HCT116 (cell line): ENCODE data around the gene MBP. TPM values are rescaled to one million over a fixed set of nuclear protein-coding genes. Genes with fewer than 3 reads are reported as not detected.

Source experiments
- ATAC-seq: fragments of 200-7000 bp; cut with Tn5 transposase; 2 replicates; pipeline ENCODE4 v1.9.1; 2020; ENCODE audit warnings: mild to moderate bottlenecking, moderate library complexity
- BruUV-seq: library from RNA; stranded (reverse); fragments of 400-500 nt; replicated peaks from 2 replicates; lab custom pipeline; 2021; lab: Mats Ljungman, UMichigan
- CTCF ChIA-PET: fragments of 300-600 bp; sonication (Branson Sonifier 250); formaldehyde crosslinking; loops from one replicate; lab custom pipeline; 2021; ENCODE audit warnings: antibody characterized with exemption; lab: Charles Lee
- POLR2A ChIA-PET: fragments of 300-600, 350-600 bp; sonication (Branson Sonifier 250); formaldehyde crosslinking; loops from one replicate; lab custom pipeline; 2021; ENCODE audit warnings: antibody characterized with exemption; lab: Charles Lee
- RAD21 ChIA-PET, 2 experiments: fragments of 300-600 bp; sonication (Branson Sonifier 250); formaldehyde crosslinking; loops; one replicate each; lab custom pipeline; 2023; ENCODE audit warnings: low total read pairs in 2 of 2; ENCODE audit not compliant: uncharacterized antibody in 2 of 2, unreplicated experiment in 2 of 2, low non-redundant PET in 1 of 2; lab: Charles Lee
- DNase-seq: peaks from one replicate; pipeline ENCODE4 v3.0.0-alpha.2; 2010; ENCODE audit warnings: low read depth, low spot score
- H2AFZ ChIP-seq: fragments of 200-600 bp; shearing (Covaris generic), sonication (generic); 2 replicates; pipeline ENCODE4 v1.6.1; 2017; ENCODE audit warnings: low read depth, mixed run types, mixed read lengths, antibody characterized with exemption, low read length; ENCODE audit not compliant: poor library complexity, severe bottlenecking
- H3K27ac ChIP-seq: 2 replicates; pipeline ENCODE4 v1.5.1; 2012; ENCODE audit warnings: low read depth, low read length
- H3K27me3 ChIP-seq: fragments of 200-600 bp; sonication (generic); 2 replicates; pipeline ENCODE4 v1.6.1; 2016; ENCODE audit warnings: mixed run types, low read length, mixed read lengths; ENCODE audit not compliant: insufficient read depth
- H3K36me3 ChIP-seq, 2 experiments: fragments of 200-500 bp in 1 of 2; fragments of 200-600 bp in 1 of 2; sonication (Bioruptor generic) in 1 of 2; sonication (generic) in 1 of 2; 2 replicates each; pipeline versions ENCODE4 v1.5.1 to v1.6.1; 2014 to 2016; ENCODE audit warnings: low read length in 2 of 2, inconsistent platforms in 1 of 2, mixed read lengths in 1 of 2, mixed run types in 1 of 2; ENCODE audit not compliant: insufficient read depth in 2 of 2, control insufficient read depth in 1 of 2
- H3K4me1 ChIP-seq, 2 experiments: fragments of 200-600 bp in 1 of 2; sonication (generic) in 1 of 2; 2 replicates each; pipeline versions ENCODE4 v1.5.1 to v1.6.1; 2012 to 2017; ENCODE audit warnings: low read length in 2 of 2, inconsistent platforms in 1 of 2, mild to moderate bottlenecking in 1 of 2, mixed read lengths in 1 of 2, mixed run types in 1 of 2, moderate library complexity in 1 of 2; ENCODE audit not compliant: insufficient read depth in 2 of 2, control insufficient read depth in 1 of 2
- H3K4me2 ChIP-seq: fragments of 200-600 bp; sonication (generic); 2 replicates; pipeline ENCODE4 v1.6.1; 2017; ENCODE audit warnings: mixed run types, low read length, mixed read lengths
- H3K4me3 ChIP-seq, 2 experiments: fragments of 200-600 bp in 1 of 2; sonication (generic) in 1 of 2; replicated peaks in 1 of 2; 2 replicates each; pipeline ENCODE4 v1.5.1; 2011 to 2016; ENCODE audit warnings: low read length in 2 of 2, control low read depth in 1 of 2, low read depth in 1 of 2, mild to moderate bottlenecking in 1 of 2, mixed read lengths in 1 of 2, mixed run types in 1 of 2
- H3K79me2 ChIP-seq: fragments of 200-600 bp; sonication (generic); 2 replicates; pipeline ENCODE4 v1.6.1; 2017; ENCODE audit warnings: mild to moderate bottlenecking, mixed run types, low read length, moderate library complexity, mixed read lengths; ENCODE audit not compliant: insufficient read depth
- H3K9ac ChIP-seq: fragments of 200-600 bp; sonication (generic); 2 replicates; pipeline ENCODE4 v1.6.1; 2016; ENCODE audit warnings: low read length, mixed read lengths
- H3K9me2 ChIP-seq: fragments of 200-600 bp; sonication (generic), shearing (Covaris generic); 2 replicates; pipeline ENCODE4 v1.6.1; 2017; ENCODE audit warnings: mixed run types, mild to moderate bottlenecking, moderate library complexity; ENCODE audit not compliant: insufficient read depth
- H3K9me3 ChIP-seq, 2 experiments: fragments of 200-500 bp in 1 of 2; fragments of 200-600 bp in 1 of 2; sonication (Bioruptor generic) in 1 of 2; sonication (generic) in 1 of 2; 2 replicates each; pipeline ENCODE4 v1.6.1; 2014 to 2017; ENCODE audit warnings: low read length in 2 of 2, mixed read lengths in 2 of 2, inconsistent platforms in 1 of 2, low read depth in 1 of 2, mild to moderate bottlenecking in 1 of 2, mixed run types in 1 of 2, moderate library complexity in 1 of 2; ENCODE audit not compliant: control insufficient read depth in 1 of 2, insufficient read depth in 1 of 2
- H4K20me1 ChIP-seq: fragments of 200-600 bp; sonication (generic), shearing (Covaris generic); 2 replicates; pipeline ENCODE4 v1.6.1; 2017; ENCODE audit warnings: mixed run types, mild to moderate bottlenecking, moderate library complexity; ENCODE audit not compliant: insufficient read depth
- CBX3 ChIP-seq: IDR thresholded peaks from 2 replicates; pipeline ENCODE4 v1.6.1; 2012; ENCODE audit warnings: low read depth
- CEBPB ChIP-seq: IDR thresholded peaks from 2 replicates; pipeline ENCODE4 v1.6.1; 2012; ENCODE audit warnings: low read depth
- EGR1 ChIP-seq: IDR thresholded peaks from 2 replicates; pipeline ENCODE4 v1.6.1; 2012; ENCODE audit warnings: low read depth
- EZH2 ChIP-seq: fragments of 200-600 bp; sonication (generic); IDR thresholded peaks from 2 replicates; pipeline ENCODE4 v1.6.1; 2017; ENCODE audit warnings: antibody characterized with exemption, mixed run types
- JUND ChIP-seq: IDR thresholded peaks from 2 replicates; pipeline ENCODE4 v1.6.1; 2012
- POLR2A ChIP-seq: IDR thresholded peaks from 2 replicates; pipeline ENCODE4 v1.7.0; 2011; ENCODE audit warnings: borderline replicate concordance; ENCODE audit not compliant: insufficient read depth, insufficient read length; ENCODE audit errors: extremely low read depth
- POLR2AphosphoS5 ChIP-seq: IDR thresholded peaks from 2 replicates; pipeline ENCODE4 v1.6.1; 2011; ENCODE audit warnings: mild to moderate bottlenecking, low read depth, low read length, moderate library complexity
- SIN3A ChIP-seq: IDR thresholded peaks from 2 replicates; pipeline ENCODE4 v1.6.1; 2012; ENCODE audit warnings: low read depth
- SRF ChIP-seq: IDR thresholded peaks from 2 replicates; pipeline ENCODE4 v1.6.1; 2012; ENCODE audit warnings: low read depth
- TCF7L2 ChIP-seq: IDR thresholded peaks from 2 replicates; pipeline ENCODE4 v1.7.0; 2011; ENCODE audit warnings: borderline replicate concordance, inconsistent platforms; ENCODE audit not compliant: insufficient read depth, insufficient read length; ENCODE audit errors: extremely low read depth
- ZFX ChIP-seq: fragments of 450-650 bp; IDR thresholded peaks from 2 replicates; pipeline ENCODE4 v1.6.1; 2017
- intact Hi-C: fragments of 100-400 bp; cut with micrococcal nuclease; formaldehyde crosslinking; loops from 2 replicates; pipeline ENCODE4 v1.10.0; 2022
- total RNA-seq: library from RNA; stranded (reverse); gene quantifications from one replicate; pipeline ENCODE4 v1.2.1, GENCODE V29; 2021; ENCODE audit not compliant: unreplicated experiment
- TF ChIP-seq, protein P1 (sequence below): IDR thresholded peaks from 2 replicates; pipeline ENCODE4 v1.6.1; 2012
- TF ChIP-seq, protein P2 (sequence below): IDR thresholded peaks from 2 replicates; pipeline ENCODE4 v1.6.1; 2012
- TF ChIP-seq, protein P3 (sequence below): IDR thresholded peaks from 2 replicates; pipeline ENCODE4 v1.6.1; 2011; ENCODE audit warnings: mild to moderate bottlenecking, low read length, moderate library complexity; ENCODE audit not compliant: insufficient replicate concordance; ENCODE audit errors: extremely low read depth

Gene MBP
- total RNA-seq, 1 experiment from 2014 or later = 34.9 TPM

DNA sequence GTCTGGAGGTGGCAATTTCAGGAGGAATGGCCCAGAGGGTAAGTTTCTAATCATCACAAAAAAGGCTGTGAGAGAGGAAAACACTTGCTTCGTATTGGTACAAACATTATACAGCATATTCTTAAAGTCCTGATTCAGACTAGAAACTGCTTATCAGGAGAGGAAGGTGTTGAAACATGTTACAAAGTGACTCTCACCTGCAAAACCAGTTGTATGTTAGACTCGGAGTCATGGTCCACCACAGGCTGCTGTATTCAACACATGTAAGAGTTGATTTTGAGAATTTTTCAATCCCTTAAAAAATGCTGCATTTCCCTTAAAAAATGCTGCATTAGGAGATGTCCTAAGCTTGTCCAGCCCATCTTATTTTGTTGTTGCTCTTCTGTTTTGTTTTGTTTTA lies 61.5 kb downstream of the MBP start:
- H3K4me3 ChIP-seq = no peak overlapping the region
- no peak for DNase-seq
- ATAC-seq = no peak

DNA sequence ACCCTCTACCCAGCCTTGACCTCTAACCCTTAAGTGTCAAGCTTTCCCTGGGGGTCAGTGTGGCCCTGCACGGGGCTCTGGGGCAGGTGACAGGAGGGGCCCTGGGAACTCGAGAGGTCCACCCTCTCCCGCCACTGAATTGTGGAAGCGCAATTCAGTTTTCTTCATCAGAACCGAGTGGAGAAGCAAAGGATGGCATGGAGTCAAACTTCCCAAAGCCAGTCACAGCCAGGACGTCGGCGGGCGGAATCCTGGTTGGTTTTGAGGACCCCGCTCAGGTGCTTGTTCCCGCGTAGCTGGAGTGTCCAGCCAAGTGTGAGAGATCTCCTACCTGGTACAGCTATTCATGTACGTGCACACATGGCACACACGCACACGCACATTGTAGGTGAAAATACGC lies 62.0 kb downstream of the MBP start:
- no peak for DNase-seq
- no peaks in the 10 kb centered on the region for H3K9me3 ChIP-seq
- POLR2A ChIA-PET = no interaction called here
- H3K4me2 ChIP-seq = no peak overlapping the region
- H3K9me2 ChIP-seq = no peaks in the 10 kb centered on the region
- H3K36me3 ChIP-seq = no peaks in the 10 kb centered on the region
- no peak for TF ChIP-seq SRF
- TF ChIP-seq, protein P1, sequence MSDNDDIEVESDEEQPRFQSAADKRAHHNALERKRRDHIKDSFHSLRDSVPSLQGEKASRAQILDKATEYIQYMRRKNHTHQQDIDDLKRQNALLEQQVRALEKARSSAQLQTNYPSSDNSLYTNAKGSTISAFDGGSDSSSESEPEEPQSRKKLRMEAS = no peak
- no peak for TF ChIP-seq EGR1
- no peak for TF ChIP-seq EZH2
- TF ChIP-seq, protein P2, sequence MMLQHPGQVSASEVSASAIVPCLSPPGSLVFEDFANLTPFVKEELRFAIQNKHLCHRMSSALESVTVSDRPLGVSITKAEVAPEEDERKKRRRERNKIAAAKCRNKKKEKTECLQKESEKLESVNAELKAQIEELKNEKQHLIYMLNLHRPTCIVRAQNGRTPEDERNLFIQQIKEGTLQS = no peak
- no peak for TF ChIP-seq CEBPB
- no peak for TF ChIP-seq TCF7L2
- TF ChIP-seq CBX3 = no peak
- TF ChIP-seq POLR2A = no peak
- no peak for TF ChIP-seq ZFX
- TF ChIP-seq, protein P3, sequence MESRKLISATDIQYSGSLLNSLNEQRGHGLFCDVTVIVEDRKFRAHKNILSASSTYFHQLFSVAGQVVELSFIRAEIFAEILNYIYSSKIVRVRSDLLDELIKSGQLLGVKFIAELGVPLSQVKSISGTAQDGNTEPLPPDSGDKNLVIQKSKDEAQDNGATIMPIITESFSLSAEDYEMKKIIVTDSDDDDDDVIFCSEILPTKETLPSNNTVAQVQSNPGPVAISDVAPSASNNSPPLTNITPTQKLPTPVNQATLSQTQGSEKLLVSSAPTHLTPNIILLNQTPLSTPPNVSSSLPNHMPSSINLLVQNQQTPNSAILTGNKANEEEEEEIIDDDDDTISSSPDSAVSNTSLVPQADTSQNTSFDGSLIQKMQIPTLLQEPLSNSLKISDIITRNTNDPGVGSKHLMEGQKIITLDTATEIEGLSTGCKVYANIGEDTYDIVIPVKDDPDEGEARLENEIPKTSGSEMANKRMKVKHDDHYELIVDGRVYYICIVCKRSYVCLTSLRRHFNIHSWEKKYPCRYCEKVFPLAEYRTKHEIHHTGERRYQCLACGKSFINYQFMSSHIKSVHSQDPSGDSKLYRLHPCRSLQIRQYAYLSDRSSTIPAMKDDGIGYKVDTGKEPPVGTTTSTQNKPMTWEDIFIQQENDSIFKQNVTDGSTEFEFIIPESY = no peak
- no peaks in the 10 kb centered on the region for H3K27me3 ChIP-seq
- H3K27ac ChIP-seq = no peak overlapping the region
- BruUV-seq = no TSS peak
- H3K9ac ChIP-seq = no peak overlapping the region
- RAD21 ChIA-PET = no interaction called here
- H2AFZ ChIP-seq = no peak overlapping the region
- intact Hi-C loops = no loop called here
- H3K79me2 ChIP-seq = peaks cover 45% of the 10 kb centered on the region; the same call in 1 of the 2 replicates
- CTCF ChIA-PET = no interaction called here
- ATAC-seq = no peak
- no peaks in the 10 kb centered on the region for H4K20me1 ChIP-seq
- peaks cover 34 to 52% of the 10 kb centered on the region in 2 experiments for H3K4me1 ChIP-seq
- no peak overlapping the region for H3K4me3 ChIP-seq

More for the DNA sequence above, 61.5 kb downstream of the MBP start:
- no peak overlapping the region for H2AFZ ChIP-seq
- no peaks in the 10 kb centered on the region for H3K27me3 ChIP-seq
- ChIA-PET RAD21 (no interaction called here), POLR2A (no interaction called here), CTCF (no interaction called here)
- H3K9ac ChIP-seq = no peak overlapping the region
- H3K4me2 ChIP-seq = no peak overlapping the region
- intact Hi-C loops = no loop called here
- no peaks in the 10 kb centered on the region for H3K9me2 ChIP-seq
- no peaks in the 10 kb centered on the region for H3K9me3 ChIP-seq
- no peaks in the 10 kb centered on the region for H4K20me1 ChIP-seq
- peaks cover 30 to 48% of the 10 kb centered on the region in 2 experiments for H3K4me1 ChIP-seq
- no peaks in the 10 kb centered on the region for H3K36me3 ChIP-seq
- no TSS peak for BruUV-seq
- H3K27ac ChIP-seq = no peak overlapping the region
- H3K79me2 ChIP-seq = peaks cover 45% of the 10 kb centered on the region; the same call in 1 of the 2 replicates
- TF ChIP-seq SIN3A (no peak), JUND (no peak), POLR2AphosphoS5 (no peak), CBX3 (no peak)
- TF ChIP-seq, protein P2 = no peak
- TF ChIP-seq, protein P1 = no peak
